Measurements from ENCODE around the gene ANXA6.

GRCh38 chr5:151058891-151059489 lies 98.6 kb downstream of the ANXA6 start:
- TF ChIP-seq CTCF (IDR thresholded peaks at IDR 0.05) (no peak), EZH2 (IDR thresholded peaks at IDR 0.05; ENCODE audit: borderline replicate concordance, insufficient read depth, low read depth, low read length, poor library complexity, severe bottlenecking) (no peak)

Data from B cell (primary cell).